K562 (cell line): Measurements from ENCODE around the gene SLPI. TPM values are rescaled to one million over a fixed set of nuclear protein-coding genes. Genes with fewer than 3 reads are reported as not detected.

Experiments
- EWSR1 ChIP-seq: fragments of 450-650 bp; IDR thresholded peaks from 2 replicates; pipeline ENCODE4 v1.6.1; 2018; ENCODE audit warnings: borderline replicate concordance, mild to moderate bottlenecking, low read depth, moderate library complexity; ENCODE audit not compliant: partially characterized antibody
- HDAC8 ChIP-seq: fragments of 450-650 bp; IDR thresholded peaks from 2 replicates; pipeline ENCODE4 v1.6.1; 2016; ENCODE audit warnings: mild to moderate bottlenecking, missing genetic modification characterization, moderate library complexity, missing compliant biosample characterization
- HMG20A ChIP-seq: fragments of 450-650 bp; formaldehyde crosslinking; conservative IDR thresholded peaks from 2 replicates; pipeline ENCODE4 v1.4.0; 2020; ENCODE audit warnings: mild to moderate bottlenecking, mixed read lengths
- MAFG ChIP-seq: fragments of 450-650 bp; conservative IDR thresholded peaks from 2 replicates; pipeline ENCODE4 v1.6.1; 2016; ENCODE audit warnings: missing genetic modification characterization, missing compliant biosample characterization
- NFIX ChIP-seq: fragments of 250-450 bp; sonication (Bioruptor Pico); IDR thresholded peaks from 2 replicates; pipeline ENCODE4 v1.4.0; 2020; ENCODE audit warnings: low read depth, mild to moderate bottlenecking, moderate library complexity
- PURB ChIP-seq: sonication (generic); formaldehyde crosslinking; IDR thresholded peaks from 2 replicates; pipeline ENCODE4 v1.9.0; 2021; ENCODE audit warnings: low read depth, mild to moderate bottlenecking, missing genetic modification reagents
- SIN3A ChIP-seq, 2 experiments: fragments of 150-350 bp in 1 of 2; IDR thresholded peaks; 2 replicates each; pipeline ENCODE4 v1.6.1; 2011 to 2016; ENCODE audit warnings: borderline replicate concordance in 2 of 2, low read depth in 2 of 2, low read length in 2 of 2, mild to moderate bottlenecking in 2 of 2, moderate library complexity in 2 of 2; ENCODE audit not compliant: control insufficient read depth in 1 of 2
- ZKSCAN3 ChIP-seq: fragments of 250-450 bp; sonication (Bioruptor Pico); IDR thresholded peaks from 2 replicates; pipeline ENCODE4 v1.4.0; 2020
- ZNF175 ChIP-seq: fragments of 200-800 bp; sonication (Bioruptor generic); IDR thresholded peaks from 2 replicates; pipeline ENCODE4 v1.6.1; 2016; ENCODE audit warnings: low read depth, mild to moderate bottlenecking, missing genetic modification characterization, missing compliant biosample characterization
- ZNF217 ChIP-seq: sonication (generic); formaldehyde crosslinking; IDR thresholded peaks from 2 replicates; pipeline ENCODE4 v1.8.0; 2022; ENCODE audit warnings: mild to moderate bottlenecking, missing genetic modification reagents
- ZNF282 ChIP-seq: sonication (generic); formaldehyde crosslinking; IDR thresholded peaks from 2 replicates; pipeline ENCODE4 v1.8.1; 2023; ENCODE audit warnings: missing genetic modification reagents
- polyA plus RNA-seq, 8 experiments: library from polyadenylated mRNA; depleted of rRNA in 4 of 8; stranded (reverse) in 5 of 8; unstranded in 3 of 8; fragments of >200 nt; fragmentation: Nextera tagmentation in 2 of 8; fragmentation: Illumina TruSeq in 1 of 8; extraction: Ambion mirVana in 2 of 8; extraction: Trizol in 1 of 8; gene quantifications; 2 replicates each; pipeline versions ENCODE4 v1.2.1 to v1.2.3, GENCODE V29; 2011 to 2014; ENCODE audit warnings: inconsistent platforms in 1 of 8, missing spikeins in 1 of 8
- total RNA-seq, 7 experiments: library from RNA; depleted of rRNA in 6 of 7; stranded (reverse); fragments of >200 nt in 6 of 7; fragmentation: Illumina TruSeq in 2 of 7; extraction: Trizol in 2 of 7; gene quantifications; 2 replicates each; pipeline versions ENCODE4 v1.2.1 to v1.2.3, GENCODE V29; 2011 to 2021; ENCODE audit warnings: low replicate concordance in 1 of 7
- TF ChIP-seq, protein P1 (sequence below): fragments of 150-350 bp; conservative IDR thresholded peaks from 2 replicates; pipeline ENCODE4 v1.6.1; 2014; ENCODE audit warnings: low read length
- TF ChIP-seq, protein P2 (sequence below): fragments of 200-800 bp; sonication (Bioruptor generic); IDR thresholded peaks from 2 replicates; pipeline ENCODE4 v1.6.1; 2016; ENCODE audit warnings: missing genetic modification characterization, missing compliant biosample characterization
- TF ChIP-seq, protein P3 (sequence below): IDR thresholded peaks from 3 replicates; pipeline ENCODE4 v1.6.1; 2011; ENCODE audit warnings: borderline replicate concordance, mild to moderate bottlenecking, moderate library complexity; ENCODE audit not compliant: insufficient read length; ENCODE audit errors: extremely low read depth

The SLPI gene
- total and polyA plus RNA-seq, 9 of the 15 experiments (the other 6 are each of a cell fraction or from before 2014, with no cell fraction given): 0.78 TPM; not detected in 8

DNA sequence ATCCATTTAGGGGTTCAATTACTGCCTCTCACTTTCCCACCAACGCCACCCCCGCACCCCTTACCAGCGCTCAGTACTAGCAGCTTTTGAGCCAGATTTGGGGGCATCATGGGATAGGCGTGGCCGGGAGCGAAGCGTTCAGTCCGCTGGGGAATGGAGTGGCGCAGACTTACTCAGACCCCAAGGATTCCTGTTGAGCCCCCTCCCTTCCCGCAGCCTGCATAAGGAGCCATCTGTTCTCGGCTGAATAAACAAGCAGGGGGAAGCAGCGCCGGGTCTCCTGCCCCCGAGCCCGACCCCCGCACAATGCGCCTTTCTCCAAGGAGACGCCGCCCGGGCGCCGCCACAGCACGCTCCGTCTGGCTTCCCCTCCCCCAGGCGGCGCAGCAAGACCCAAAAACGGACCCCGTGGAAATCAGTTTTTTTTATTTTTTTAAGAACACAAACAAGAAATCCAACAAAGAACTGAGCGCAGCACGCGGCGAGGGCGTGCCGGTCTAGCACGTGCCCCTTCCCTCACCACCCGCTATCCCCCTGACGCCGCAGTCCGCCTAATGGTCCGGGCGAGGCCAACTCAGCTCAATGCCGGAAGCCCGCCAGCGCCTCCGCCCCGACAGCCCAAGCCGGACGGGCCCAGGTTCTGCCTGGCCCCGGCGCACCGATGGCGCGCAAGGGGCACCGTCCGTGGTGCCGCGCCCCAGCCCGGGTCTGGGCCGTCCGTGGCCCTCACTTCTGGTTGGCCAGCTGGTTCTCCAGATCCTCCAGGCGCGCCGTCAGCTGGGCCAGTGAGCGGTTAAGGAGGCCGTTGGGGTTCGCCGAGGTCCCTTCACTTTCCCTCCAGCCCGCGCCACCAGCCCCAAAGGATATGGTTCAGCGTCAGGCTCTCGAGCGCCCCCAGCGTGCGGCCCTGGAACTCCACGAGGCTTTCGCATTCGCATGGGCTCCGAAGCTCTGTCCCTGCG, 39.0 kb upstream of the SLPI start (continued):
- TF ChIP-seq NFIX (CRISPR knock-in tag) (no peak), HDAC8 (tag) (no peak), ZNF282 (CRISPR knock-in tag) (no peak), ZKSCAN3 (no peak), HMG20A (CRISPR knock-in tag) (no peak), EWSR1 (no peak), ZNF217 (CRISPR knock-in tag) (no peak), ZNF175 (CRISPR knock-in tag) (no peak), PURB (CRISPR knock-in tag) (no peak), SIN3A (IDR thresholded peaks at IDR 0.05; ENCODE audit: borderline replicate concordance in 2 of 2, control insufficient read depth in 1 of 2, low read depth in 2 of 2, low read length in 2 of 2) (no peak), MAFG (no peak)
- TF ChIP-seq, protein P1, sequence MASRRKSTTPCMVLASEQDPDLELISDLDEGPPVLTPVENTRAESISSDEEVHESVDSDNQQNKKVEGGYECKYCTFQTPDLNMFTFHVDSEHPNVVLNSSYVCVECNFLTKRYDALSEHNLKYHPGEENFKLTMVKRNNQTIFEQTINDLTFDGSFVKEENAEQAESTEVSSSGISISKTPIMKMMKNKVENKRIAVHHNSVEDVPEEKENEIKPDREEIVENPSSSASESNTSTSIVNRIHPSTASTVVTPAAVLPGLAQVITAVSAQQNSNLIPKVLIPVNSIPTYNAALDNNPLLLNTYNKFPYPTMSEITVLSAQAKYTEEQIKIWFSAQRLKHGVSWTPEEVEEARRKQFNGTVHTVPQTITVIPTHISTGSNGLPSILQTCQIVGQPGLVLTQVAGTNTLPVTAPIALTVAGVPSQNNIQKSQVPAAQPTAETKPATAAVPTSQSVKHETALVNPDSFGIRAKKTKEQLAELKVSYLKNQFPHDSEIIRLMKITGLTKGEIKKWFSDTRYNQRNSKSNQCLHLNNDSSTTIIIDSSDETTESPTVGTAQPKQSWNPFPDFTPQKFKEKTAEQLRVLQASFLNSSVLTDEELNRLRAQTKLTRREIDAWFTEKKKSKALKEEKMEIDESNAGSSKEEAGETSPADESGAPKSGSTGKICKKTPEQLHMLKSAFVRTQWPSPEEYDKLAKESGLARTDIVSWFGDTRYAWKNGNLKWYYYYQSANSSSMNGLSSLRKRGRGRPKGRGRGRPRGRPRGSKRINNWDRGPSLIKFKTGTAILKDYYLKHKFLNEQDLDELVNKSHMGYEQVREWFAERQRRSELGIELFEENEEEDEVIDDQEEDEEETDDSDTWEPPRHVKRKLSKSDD: no peak
- TF ChIP-seq, protein P2, sequence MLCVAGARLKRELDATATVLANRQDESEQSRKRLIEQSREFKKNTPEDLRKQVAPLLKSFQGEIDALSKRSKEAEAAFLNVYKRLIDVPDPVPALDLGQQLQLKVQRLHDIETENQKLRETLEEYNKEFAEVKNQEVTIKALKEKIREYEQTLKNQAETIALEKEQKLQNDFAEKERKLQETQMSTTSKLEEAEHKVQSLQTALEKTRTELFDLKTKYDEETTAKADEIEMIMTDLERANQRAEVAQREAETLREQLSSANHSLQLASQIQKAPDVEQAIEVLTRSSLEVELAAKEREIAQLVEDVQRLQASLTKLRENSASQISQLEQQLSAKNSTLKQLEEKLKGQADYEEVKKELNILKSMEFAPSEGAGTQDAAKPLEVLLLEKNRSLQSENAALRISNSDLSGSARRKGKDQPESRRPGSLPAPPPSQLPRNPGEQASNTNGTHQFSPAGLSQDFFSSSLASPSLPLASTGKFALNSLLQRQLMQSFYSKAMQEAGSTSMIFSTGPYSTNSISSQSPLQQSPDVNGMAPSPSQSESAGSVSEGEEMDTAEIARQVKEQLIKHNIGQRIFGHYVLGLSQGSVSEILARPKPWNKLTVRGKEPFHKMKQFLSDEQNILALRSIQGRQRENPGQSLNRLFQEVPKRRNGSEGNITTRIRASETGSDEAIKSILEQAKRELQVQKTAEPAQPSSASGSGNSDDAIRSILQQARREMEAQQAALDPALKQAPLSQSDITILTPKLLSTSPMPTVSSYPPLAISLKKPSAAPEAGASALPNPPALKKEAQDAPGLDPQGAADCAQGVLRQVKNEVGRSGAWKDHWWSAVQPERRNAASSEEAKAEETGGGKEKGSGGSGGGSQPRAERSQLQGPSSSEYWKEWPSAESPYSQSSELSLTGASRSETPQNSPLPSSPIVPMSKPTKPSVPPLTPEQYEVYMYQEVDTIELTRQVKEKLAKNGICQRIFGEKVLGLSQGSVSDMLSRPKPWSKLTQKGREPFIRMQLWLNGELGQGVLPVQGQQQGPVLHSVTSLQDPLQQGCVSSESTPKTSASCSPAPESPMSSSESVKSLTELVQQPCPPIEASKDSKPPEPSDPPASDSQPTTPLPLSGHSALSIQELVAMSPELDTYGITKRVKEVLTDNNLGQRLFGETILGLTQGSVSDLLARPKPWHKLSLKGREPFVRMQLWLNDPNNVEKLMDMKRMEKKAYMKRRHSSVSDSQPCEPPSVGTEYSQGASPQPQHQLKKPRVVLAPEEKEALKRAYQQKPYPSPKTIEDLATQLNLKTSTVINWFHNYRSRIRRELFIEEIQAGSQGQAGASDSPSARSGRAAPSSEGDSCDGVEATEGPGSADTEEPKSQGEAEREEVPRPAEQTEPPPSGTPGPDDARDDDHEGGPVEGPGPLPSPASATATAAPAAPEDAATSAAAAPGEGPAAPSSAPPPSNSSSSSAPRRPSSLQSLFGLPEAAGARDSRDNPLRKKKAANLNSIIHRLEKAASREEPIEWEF (CRISPR knock-in tag): no peak
- TF ChIP-seq, protein P3, sequence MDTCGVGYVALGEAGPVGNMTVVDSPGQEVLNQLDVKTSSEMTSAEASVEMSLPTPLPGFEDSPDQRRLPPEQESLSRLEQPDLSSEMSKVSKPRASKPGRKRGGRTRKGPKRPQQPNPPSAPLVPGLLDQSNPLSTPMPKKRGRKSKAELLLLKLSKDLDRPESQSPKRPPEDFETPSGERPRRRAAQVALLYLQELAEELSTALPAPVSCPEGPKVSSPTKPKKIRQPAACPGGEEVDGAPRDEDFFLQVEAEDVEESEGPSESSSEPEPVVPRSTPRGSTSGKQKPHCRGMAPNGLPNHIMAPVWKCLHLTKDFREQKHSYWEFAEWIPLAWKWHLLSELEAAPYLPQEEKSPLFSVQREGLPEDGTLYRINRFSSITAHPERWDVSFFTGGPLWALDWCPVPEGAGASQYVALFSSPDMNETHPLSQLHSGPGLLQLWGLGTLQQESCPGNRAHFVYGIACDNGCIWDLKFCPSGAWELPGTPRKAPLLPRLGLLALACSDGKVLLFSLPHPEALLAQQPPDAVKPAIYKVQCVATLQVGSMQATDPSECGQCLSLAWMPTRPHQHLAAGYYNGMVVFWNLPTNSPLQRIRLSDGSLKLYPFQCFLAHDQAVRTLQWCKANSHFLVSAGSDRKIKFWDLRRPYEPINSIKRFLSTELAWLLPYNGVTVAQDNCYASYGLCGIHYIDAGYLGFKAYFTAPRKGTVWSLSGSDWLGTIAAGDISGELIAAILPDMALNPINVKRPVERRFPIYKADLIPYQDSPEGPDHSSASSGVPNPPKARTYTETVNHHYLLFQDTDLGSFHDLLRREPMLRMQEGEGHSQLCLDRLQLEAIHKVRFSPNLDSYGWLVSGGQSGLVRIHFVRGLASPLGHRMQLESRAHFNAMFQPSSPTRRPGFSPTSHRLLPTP: no peak
